Ascending aorta (tissue), 2 donors: Measurements from ENCODE around the gene SLC22A8. TPM values are rescaled to one million over a fixed set of nuclear protein-coding genes. Genes with fewer than 3 reads are reported as not detected.

ENCODE experiments used
- DNase-seq, 2 donors: peaks; one replicate each; pipeline ENCODE4 v3.0.0-alpha.2; 2019; ENCODE audit warnings: low spot score in 2 of 2
- H3K27ac ChIP-seq, 2 donors: fragments of 200-600 bp; sonication (generic); one replicate each; pipeline ENCODE4 v1.5.1; 2016 to 2017; ENCODE audit warnings: mild to moderate bottlenecking in 1 of 2
- H3K27me3 ChIP-seq: fragments of 200-600 bp; sonication (generic); one replicate; pipeline ENCODE4 v1.5.1; 2017
- H3K36me3 ChIP-seq, 2 donors: fragments of 200-600 bp; sonication (generic); one replicate each; pipeline ENCODE4 v1.5.1; 2016
- H3K4me1 ChIP-seq, 2 donors: fragments of 200-600 bp; sonication (generic); one replicate each; pipeline ENCODE4 v1.5.1; 2016 to 2017; ENCODE audit warnings: mild to moderate bottlenecking in 1 of 2
- H3K4me3 ChIP-seq, 2 donors: fragments of 200-600 bp; sonication (generic); one replicate each; pipeline ENCODE4 v1.5.1; 2016 to 2017; ENCODE audit warnings: mild to moderate bottlenecking in 1 of 2
- H3K9me3 ChIP-seq, 2 donors: fragments of 200-600 bp; sonication (generic); one replicate each; pipeline ENCODE4 v1.5.1; 2016
- intact Hi-C: fragments of 100-400 bp; cut with DNase I; formaldehyde crosslinking; loops from one replicate; pipeline ENCODE4 v1.15.1; 2023
- total RNA-seq: library from RNA; depleted of rRNA; stranded (reverse); fragments of >200 nt; gene quantifications from one replicate; pipeline ENCODE4 v1.1.0, GENCODE V29; 2016
- TF ChIP-seq, protein P1 (sequence below), 3 experiments: fragments of 200-600 bp in 2 of 3; fragments of 450-650 bp in 1 of 3; sonication (generic) in 2 of 3; IDR thresholded peaks; one replicate each; pipeline ENCODE4 v1.5.1; 2016 to 2019; ENCODE audit warnings: antibody characterized with exemption in 3 of 3, mild to moderate bottlenecking in 1 of 3, moderate library complexity in 1 of 3

SLC22A8 gene
- total RNA-seq, 1 donor from 2014 or later = not detected

DNA sequence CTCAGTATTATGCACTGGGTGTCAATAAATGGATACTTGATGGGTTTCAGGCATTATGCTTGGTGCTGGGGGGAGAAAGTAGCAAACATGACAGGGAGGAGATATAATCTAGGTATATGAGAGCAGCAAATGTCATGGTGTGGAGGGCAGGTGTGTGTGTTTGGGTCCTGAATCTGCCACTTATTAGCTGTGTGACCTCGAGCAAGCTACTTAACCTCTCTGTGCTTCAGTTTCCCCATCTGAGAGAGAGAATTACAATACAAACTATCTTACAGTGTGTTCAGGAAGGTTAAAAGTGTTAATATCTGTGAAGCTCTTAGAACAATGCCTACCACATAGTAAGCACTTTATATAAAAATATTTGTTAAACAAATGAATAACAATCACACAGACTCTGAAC is 2.8 kb downstream of the SLC22A8 start:
- no peak for DNase-seq
- TF ChIP-seq, protein P1, sequence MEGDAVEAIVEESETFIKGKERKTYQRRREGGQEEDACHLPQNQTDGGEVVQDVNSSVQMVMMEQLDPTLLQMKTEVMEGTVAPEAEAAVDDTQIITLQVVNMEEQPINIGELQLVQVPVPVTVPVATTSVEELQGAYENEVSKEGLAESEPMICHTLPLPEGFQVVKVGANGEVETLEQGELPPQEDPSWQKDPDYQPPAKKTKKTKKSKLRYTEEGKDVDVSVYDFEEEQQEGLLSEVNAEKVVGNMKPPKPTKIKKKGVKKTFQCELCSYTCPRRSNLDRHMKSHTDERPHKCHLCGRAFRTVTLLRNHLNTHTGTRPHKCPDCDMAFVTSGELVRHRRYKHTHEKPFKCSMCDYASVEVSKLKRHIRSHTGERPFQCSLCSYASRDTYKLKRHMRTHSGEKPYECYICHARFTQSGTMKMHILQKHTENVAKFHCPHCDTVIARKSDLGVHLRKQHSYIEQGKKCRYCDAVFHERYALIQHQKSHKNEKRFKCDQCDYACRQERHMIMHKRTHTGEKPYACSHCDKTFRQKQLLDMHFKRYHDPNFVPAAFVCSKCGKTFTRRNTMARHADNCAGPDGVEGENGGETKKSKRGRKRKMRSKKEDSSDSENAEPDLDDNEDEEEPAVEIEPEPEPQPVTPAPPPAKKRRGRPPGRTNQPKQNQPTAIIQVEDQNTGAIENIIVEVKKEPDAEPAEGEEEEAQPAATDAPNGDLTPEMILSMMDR (IDR thresholded peaks at IDR 0.05) = no peak
- no peaks in the 10 kb centered on the region for H3K36me3 ChIP-seq
- no peak overlapping the region for H3K4me3 ChIP-seq
- H3K4me1 ChIP-seq = no peaks in the 10 kb centered on the region
- no peak overlapping the region for H3K27ac ChIP-seq
- no peaks in the 10 kb centered on the region for H3K27me3 ChIP-seq
- intact Hi-C loops = no loop called here
- no peaks in the 10 kb centered on the region for H3K9me3 ChIP-seq

DNA sequence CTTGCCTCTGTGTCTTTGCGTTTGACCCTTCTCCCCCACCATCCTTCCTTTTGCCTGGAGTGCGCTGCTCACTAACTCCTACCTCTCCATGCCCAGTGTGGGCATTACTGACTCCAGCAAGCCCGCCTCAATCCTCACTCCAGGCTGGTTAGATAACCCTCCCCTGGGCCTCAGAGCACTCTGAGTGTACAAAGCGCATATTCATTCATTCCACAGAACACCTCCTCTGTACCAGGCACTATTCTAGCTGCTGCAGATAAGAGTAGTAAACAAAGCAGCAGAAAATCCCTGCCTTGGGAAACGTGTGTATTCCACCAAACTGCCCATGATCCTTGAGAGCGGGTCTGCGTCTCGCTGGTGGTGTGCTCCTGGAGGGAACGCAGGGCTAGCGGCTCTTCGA is 3.2 kb downstream of the SLC22A8 start:
- TF ChIP-seq, protein P1 (IDR thresholded peaks at IDR 0.05) = no peak
- Histone ChIP-seq H3K9me3 (no peaks in the 10 kb centered on the region), H3K27ac (no peak overlapping the region), H3K36me3 (no peaks in the 10 kb centered on the region), H3K4me1 (no peaks in the 10 kb centered on the region), H3K27me3 (no peaks in the 10 kb centered on the region), H3K4me3 (no peak overlapping the region)
- no peak for DNase-seq
- intact Hi-C loops = no loop called here

DNA sequence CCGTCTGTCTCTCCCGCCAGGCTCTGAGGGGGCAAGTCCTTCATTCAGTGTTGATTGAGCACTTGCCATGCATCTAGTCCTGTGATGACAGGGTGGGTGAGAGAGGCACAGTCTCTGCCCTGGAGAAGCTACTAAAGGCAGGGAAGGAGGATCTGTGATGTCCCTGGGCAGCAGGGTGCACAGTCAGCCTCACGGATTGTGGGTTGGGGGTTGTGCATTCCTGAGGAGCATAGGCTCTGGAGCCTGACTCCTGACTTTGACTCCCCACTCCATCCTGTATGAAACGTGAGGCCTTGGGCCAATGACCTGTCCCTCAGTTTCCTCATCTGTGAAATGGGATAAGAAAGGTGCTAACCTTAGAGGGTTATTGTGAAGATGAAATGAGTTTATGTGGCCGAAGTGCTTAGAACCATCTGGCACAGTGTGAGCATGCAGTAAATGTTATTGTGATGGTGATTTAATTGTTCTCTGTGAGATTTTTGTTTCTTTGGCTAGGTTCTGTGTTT is 4.7 kb downstream of the SLC22A8 start:
- Histone ChIP-seq H3K27ac (no peak overlapping the region), H3K4me1 (no peaks in the 10 kb centered on the region), H3K4me3 (no peak overlapping the region), H3K9me3 (no peaks in the 10 kb centered on the region), H3K36me3 (no peaks in the 10 kb centered on the region), H3K27me3 (no peaks in the 10 kb centered on the region)
- no peak for DNase-seq
- intact Hi-C loops = no loop called here
- TF ChIP-seq, protein P1 (IDR thresholded peaks at IDR 0.05) = no peak

DNA sequence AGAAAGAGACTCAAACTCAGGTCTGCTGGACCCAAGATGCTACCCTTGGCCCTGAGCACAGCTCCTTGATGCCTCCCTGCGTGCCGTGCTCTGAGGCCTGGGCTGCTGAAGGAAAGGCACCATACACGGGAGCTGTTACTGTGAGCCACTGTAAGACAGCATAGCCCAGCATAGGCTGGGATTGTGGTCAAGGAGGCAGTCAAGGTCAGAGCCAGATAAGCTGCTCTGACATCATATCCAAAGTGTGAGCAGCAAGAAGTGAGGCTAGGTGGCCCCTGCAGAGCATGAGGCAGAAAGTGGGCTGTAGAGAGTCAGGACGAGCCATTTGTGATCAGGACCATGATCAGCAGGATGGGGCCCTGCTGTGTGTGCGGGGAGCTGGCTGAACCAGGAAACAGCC is 7.7 kb downstream of the SLC22A8 start:
- Histone ChIP-seq H3K4me1 (no peaks in the 10 kb centered on the region), H3K4me3 (no peak overlapping the region), H3K27ac (no peak overlapping the region), H3K27me3 (no peaks in the 10 kb centered on the region), H3K36me3 (no peaks in the 10 kb centered on the region), H3K9me3 (no peaks in the 10 kb centered on the region)
- TF ChIP-seq, protein P1 (IDR thresholded peaks at IDR 0.05) = no peak
- intact Hi-C loops = no loop called here
- no peak for DNase-seq

DNA sequence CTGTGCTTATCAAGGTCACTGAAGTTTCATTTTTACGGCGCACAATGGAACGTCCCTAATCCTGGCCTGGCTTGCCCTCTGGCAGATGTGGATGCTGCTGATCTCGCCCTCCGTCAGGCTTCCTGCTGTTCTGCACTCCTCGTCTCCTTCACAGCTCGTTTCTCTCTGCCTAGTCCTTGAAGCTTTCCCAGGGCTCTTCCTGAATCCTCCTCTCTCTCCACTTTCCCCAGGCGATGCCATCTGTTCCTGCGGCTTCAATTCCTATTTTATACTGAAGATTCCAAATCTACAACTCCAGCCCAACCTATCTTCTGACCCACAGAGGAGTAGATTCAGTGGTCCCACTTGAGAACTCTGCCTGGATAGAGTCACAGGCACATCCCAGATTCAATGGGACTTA is 14.2 kb downstream of the SLC22A8 start:
- no peaks in the 10 kb centered on the region for H3K9me3 ChIP-seq
- intact Hi-C loops = no loop called here
- H3K4me3 ChIP-seq = no peak overlapping the region
- no peaks in the 10 kb centered on the region for H3K4me1 ChIP-seq
- no peak overlapping the region for H3K27ac ChIP-seq
- no peaks in the 10 kb centered on the region for H3K27me3 ChIP-seq
- H3K36me3 ChIP-seq = no peaks in the 10 kb centered on the region
- TF ChIP-seq, protein P1 (IDR thresholded peaks at IDR 0.05) = no peak
- no peak for DNase-seq

DNA sequence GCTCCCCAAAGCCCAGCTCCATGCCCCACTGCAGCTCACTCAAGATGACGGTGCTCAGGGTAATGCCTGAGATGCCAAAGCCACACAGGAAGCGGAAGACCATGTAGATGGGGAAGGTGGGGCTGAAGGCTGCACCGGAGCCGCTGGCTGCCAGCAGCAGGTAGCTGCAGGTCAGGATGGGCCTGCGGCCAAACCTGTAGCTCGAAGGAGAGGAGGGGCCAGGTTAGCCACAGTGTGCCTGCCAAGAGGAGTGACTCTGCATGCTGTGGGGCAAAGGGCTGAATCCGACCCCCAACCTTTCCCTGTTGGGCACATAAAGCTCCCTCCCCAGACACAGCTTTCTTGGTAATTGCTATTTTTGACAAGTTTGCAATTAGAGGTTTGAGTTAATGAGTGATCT is 16.0 kb downstream of the SLC22A8 start:
- H3K4me3 ChIP-seq = no peak overlapping the region
- intact Hi-C loops = no loop called here
- no peak overlapping the region for H3K27ac ChIP-seq
- H3K27me3 ChIP-seq = no peaks in the 10 kb centered on the region
- no peaks in the 10 kb centered on the region for H3K36me3 ChIP-seq
- DNase-seq = no peak
- H3K4me1 ChIP-seq = no peaks in the 10 kb centered on the region
- no peaks in the 10 kb centered on the region for H3K9me3 ChIP-seq
- TF ChIP-seq, protein P1 (IDR thresholded peaks at IDR 0.05) = no peak
